ENCODE results near the gene NPC2.
"Not testable (repeated sequence)": the region's sequence is repeated elsewhere in the genome, so short reads cannot be mapped to it uniquely, and the experiment has no call there.

The NPC2 gene

GRCh38 chr14:74464785-74465184, 28.3 kb downstream of the NPC2 start:
- no peak for DNase-seq

GRCh38 chr14:74463697-74464096, 29.4 kb downstream of the NPC2 start:
- no peak for DNase-seq

- no peak for DNase-seq
These were observed 30.1 kb downstream of the NPC2 start for GRCh38 chr14:74462993-74463392.

GRCh38 chr14:74459976-74460375, 33.1 kb downstream of the NPC2 start:
- DNase-seq: no peak

GRCh38 chr14:74459289-74459946, 33.7 kb downstream of the NPC2 start:
- no peak for DNase-seq

- no peak for DNase-seq
These were observed 35.6 kb downstream of the NPC2 start for GRCh38 chr14:74457565-74457895.

GRCh38 chr14:74456684-74457564, 36.2 kb downstream of the NPC2 start:
- DNase-seq: no peak

GRCh38 chr14:74454397-74454796, 38.7 kb downstream of the NPC2 start:
- not testable (repeated sequence) for DNase-seq

- no peak for DNase-seq
These were observed 48.2 kb downstream of the NPC2 start for GRCh38 chr14:74444866-74445265.

- no peak for DNase-seq
These were observed 50.3 kb downstream of the NPC2 start for GRCh38 chr14:74442757-74443156.

GRCh38 chr14:74441113-74441512, 52.0 kb downstream of the NPC2 start:
- no peak for DNase-seq

- no peak for DNase-seq
These were observed 54.7 kb downstream of the NPC2 start for GRCh38 chr14:74438351-74438915.

- no peak for DNase-seq
These were observed 55.5 kb downstream of the NPC2 start for GRCh38 chr14:74437496-74438053.

- DNase-seq: no peak
These were observed 58.8 kb downstream of the NPC2 start for GRCh38 chr14:74434294-74434693.

- no peak for DNase-seq
These were observed 63.1 kb downstream of the NPC2 start for GRCh38 chr14:74429991-74430390.

All from NCI-H2029 treated with DMSO at 0.1 percent for 48 hours (cell line).